Stimulated activated naive B cell treated with anti-CD40 and anti-IgM and Interleukin-4, amounts not matched to agents 10 μg/mL and 1 μg/mL and 100 μg/mL, for 72 hours (primary cell): Measurements from ENCODE around the gene TTC34.
"Not testable (repeated sequence)": the region's sequence is repeated elsewhere in the genome, so short reads cannot be mapped to it uniquely, and the experiment has no call there.

Experiments used
- ATAC-seq, 2 donors: fragments of 150-1000 bp; cut with Tn5 transposase; replicated peaks; 2 replicates each; pipeline ENCODE4 v1.10.0; 2021; ENCODE audit warnings: moderate library complexity in 1 of 2
- DNase-seq: peaks from one replicate; pipeline ENCODE4 v3.0.0; 2021
- H3K27ac Mint-ChIP-seq: one replicate; pipeline ENCODE4 v1.8.0; 2022; ENCODE audit warnings: mild to moderate bottlenecking, mixed read lengths
- H3K27me3 Mint-ChIP-seq, 2 donors: one replicate each; pipeline ENCODE4 v1.8.0; 2022; ENCODE audit warnings: mixed read lengths in 2 of 2
- H3K36me3 Mint-ChIP-seq, 2 donors: one replicate each; pipeline ENCODE4 v1.8.0; 2022; ENCODE audit warnings: mixed read lengths in 2 of 2, mild to moderate bottlenecking in 1 of 2
- H3K4me1 Mint-ChIP-seq, 2 donors: one replicate each; pipeline ENCODE4 v1.8.0; 2022; ENCODE audit warnings: mixed read lengths in 2 of 2, mild to moderate bottlenecking in 1 of 2
- H3K4me3 Mint-ChIP-seq, 2 donors: one replicate each; pipeline ENCODE4 v1.8.0; 2022; ENCODE audit warnings: mild to moderate bottlenecking in 2 of 2, mixed read lengths in 2 of 2, moderate library complexity in 1 of 2
- H3K9me3 Mint-ChIP-seq, 2 donors: one replicate each; pipeline ENCODE4 v1.8.0; 2022; ENCODE audit warnings: mixed read lengths in 2 of 2, mild to moderate bottlenecking in 1 of 2

The TTC34 gene

DNA sequence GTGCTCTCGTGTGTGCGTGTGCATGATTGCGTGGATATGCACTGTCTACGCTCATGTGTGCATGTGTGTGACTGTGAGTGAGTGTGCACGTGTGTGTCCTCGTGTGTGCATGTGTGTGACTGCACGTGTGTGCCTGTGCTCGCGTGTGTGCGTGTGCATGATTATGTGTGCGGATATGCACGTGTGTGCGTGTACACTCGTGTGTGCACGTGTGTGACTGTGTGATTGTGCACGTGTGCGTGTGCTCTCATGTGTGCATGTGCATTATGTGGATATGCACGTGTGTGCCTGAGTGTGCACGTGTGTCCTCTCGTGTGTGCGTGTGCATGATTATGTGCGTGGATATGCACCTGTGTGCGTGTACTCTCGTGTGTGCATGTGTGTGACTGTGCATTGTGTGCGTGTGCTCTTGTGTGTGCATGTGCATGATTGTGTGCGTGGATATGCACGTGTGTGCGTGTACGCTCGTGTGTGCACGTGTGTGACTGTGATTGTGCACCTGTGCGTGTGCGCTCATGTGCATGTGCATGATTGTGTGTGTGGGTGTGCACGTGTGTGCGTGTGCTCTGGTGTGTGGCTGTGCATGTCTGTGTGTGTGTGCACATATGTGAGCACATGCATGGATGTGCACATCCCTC is 170.9 kb downstream of the TTC34 start:
- Mint-ChIP-seq H3K36me3 (no peaks in the 10 kb centered on the region), H3K4me3 (no peak overlapping the region), H3K9me3 (peaks cover 0 to 3% of the 10 kb centered on the region in 2 donors), H3K27me3 (peaks cover 48 to 63% of the 10 kb centered on the region in 2 donors), H3K4me1 (peaks cover 0 to 4% of the 10 kb centered on the region in 2 donors), H3K27ac (no peak overlapping the region)
- ATAC-seq (no peak), DNase-seq (no peak)

DNA sequence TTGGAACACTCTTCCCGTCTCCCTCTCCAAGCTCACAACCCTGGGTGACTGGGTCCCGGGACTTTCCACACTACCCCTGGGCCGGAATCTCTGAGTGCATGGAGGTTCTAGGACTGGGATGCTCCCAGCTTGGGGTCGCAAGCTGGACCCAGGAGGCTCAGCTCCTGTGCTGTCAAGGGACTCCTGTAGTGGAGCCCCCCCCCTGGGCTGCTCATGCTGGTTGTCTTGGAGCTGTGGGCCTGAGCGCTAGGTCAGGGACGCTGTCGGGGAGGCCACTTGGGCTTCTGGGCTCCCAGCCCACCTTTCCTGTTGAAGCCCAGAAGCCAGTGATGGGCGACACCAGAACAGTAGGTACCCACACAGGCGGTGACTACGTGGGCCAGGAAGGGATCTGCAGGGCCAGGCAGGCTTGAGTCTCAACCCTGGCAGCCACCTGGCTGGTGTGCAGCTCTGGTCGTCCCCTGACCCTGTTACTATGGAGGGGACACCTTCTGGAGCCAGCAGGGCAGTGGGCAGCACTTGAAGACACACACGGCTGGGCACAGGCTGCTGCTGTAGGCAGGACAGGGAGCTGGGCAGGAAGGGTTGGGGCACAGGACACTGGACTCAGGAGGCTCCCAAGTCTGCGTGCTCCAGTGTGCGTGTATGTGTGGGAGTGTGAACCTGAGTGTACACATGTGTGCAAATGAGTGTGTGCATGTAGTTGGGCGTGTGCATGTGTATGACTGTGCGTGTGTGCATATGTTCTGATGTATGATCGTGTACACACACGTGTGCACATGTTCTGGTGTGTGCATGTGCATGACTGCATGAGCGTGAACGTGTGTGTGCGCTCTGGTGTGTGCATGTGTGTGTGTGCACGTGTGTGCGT is 171.6 kb downstream of the TTC34 start:
- Mint-ChIP-seq H3K4me1 (peaks cover 0 to 4% of the 10 kb centered on the region in 2 donors), H3K27me3 (peaks cover 53 to 71% of the 10 kb centered on the region in 2 donors), H3K4me3 (no peak overlapping the region), H3K36me3 (no peaks in the 10 kb centered on the region), H3K9me3 (peaks cover 0 to 3% of the 10 kb centered on the region in 2 donors), H3K27ac (no peak overlapping the region)
- DNase-seq (no peak), ATAC-seq (no peak)

DNA sequence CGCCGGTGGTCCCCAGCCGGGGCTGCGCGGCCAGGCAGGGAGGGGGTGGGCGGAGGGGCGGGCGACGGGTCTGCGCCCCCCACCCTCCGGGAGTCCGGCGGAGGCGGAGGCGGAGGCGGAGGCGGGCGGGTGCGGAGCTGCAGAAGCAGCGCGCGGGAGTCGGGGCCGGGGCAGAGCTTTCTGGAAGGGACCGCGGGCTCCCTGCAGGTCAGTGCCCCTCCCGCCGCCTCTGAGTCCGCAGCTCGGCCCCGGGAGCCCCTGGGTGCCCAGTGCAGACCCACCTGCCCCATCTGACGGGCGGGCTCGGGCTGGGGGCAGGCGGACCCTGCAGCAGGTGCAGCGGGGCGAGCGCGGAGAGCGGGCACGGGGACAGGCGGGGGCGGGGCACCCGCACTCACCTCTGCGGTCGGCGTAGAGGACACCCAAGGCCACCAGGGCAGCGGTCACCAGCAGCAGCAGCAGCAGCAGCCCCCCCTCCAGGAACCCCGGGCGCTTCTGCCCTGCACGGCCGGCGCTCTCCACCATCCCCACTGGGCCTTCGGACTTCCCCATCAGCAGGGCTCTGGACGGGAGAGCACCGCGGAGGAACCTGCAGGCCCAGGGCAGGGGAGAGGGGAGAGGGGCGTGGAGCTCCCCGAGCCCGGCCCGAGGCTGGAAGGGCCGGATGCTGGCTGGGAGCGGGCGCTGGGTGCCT is 172.4 kb downstream of the TTC34 start:
- peak; percentile 45 to 47 for ATAC-seq
- Mint-ChIP-seq H3K36me3 (peaks cover 1 to 3% of the 10 kb centered on the region in 2 donors), H3K27ac (no peak overlapping the region), H3K9me3 (peaks cover 0 to 3% of the 10 kb centered on the region in 2 donors), H3K4me3 (no peak overlapping the region), H3K27me3 (peaks cover 58 to 79% of the 10 kb centered on the region in 2 donors), H3K4me1 (peaks cover 0 to 4% of the 10 kb centered on the region in 2 donors)
- DNase-seq = no peak

DNA sequence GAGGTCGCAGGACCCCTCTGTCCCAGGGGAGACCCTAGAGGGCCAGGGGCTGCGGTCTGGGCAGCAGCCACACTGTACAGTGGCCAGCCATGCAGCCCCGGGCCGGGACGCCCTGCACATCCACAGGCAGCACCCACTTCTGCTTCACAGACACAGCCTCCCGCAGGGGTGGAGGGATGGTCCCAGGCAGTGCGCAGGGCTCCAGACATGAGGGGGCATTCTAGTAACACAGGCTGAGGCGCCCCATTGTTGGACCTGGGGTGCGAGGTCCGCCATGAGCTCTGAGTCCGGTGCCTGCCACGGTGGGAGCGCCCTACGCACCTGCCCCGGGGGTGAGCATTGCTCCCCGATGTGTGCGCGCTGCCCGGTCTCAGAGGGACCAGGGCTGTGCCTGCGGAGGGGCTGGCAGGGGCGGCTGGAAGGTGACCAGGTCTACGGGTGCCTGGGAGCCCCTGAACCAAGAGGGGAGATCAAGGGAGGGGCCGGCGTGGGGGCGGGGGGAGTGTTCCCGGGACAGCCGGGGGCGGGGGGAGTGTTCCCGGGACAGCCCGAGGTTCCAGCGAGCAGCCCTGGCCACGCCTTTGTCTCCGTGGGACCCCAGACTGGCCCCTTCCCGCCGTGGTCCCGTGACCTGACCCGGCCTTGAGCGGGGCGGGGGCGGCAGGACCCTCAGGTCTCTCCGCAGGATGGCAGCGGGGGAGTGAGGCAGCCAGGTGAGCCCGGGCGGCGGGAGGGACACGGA is 173.1 kb downstream of the TTC34 start:
- Mint-ChIP-seq H3K27ac (no peak overlapping the region), H3K36me3 (peaks cover 1 to 3% of the 10 kb centered on the region in 2 donors), H3K27me3 (peaks cover 58 to 78% of the 10 kb centered on the region in 2 donors), H3K9me3 (peaks cover 0 to 3% of the 10 kb centered on the region in 2 donors), H3K4me3 (peak overlapping the region; percentile 39 to 55), H3K4me1 (peaks cover 0 to 4% of the 10 kb centered on the region in 2 donors)
- ATAC-seq (peak; percentile 29 to 45), DNase-seq (no peak)

DNA sequence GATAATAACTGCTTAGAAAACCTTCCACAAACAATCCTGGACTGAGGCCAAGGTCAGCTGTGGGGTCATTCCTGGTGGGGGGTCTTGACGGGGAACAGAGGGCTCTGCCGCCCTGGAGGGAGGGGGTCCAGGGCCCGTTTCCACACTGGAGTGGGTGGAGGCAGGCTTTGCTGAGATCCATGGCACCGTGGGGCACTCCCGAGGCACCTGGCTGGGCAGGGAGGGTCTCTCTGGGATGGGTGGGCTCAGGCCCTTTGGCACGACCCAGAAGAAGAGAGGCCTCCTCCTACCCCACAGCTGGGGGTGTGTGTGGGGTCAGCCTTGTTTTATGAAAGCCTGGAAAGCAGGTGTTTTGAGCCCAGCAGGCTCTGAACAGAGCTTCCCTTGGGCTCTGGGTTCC is 173.7 kb downstream of the TTC34 start:
- no peak for ATAC-seq
- no peak overlapping the region for H3K4me3 Mint-ChIP-seq
- H3K27ac Mint-ChIP-seq = no peak overlapping the region
- peaks cover 1 to 3% of the 10 kb centered on the region in 2 donors for H3K36me3 Mint-ChIP-seq
- H3K27me3 Mint-ChIP-seq = peaks cover 58 to 74% of the 10 kb centered on the region in 2 donors
- peaks cover 0 to 5% of the 10 kb centered on the region in 2 donors for H3K4me1 Mint-ChIP-seq
- H3K9me3 Mint-ChIP-seq = peaks cover 0 to 3% of the 10 kb centered on the region in 2 donors
- DNase-seq = no peak

DNA sequence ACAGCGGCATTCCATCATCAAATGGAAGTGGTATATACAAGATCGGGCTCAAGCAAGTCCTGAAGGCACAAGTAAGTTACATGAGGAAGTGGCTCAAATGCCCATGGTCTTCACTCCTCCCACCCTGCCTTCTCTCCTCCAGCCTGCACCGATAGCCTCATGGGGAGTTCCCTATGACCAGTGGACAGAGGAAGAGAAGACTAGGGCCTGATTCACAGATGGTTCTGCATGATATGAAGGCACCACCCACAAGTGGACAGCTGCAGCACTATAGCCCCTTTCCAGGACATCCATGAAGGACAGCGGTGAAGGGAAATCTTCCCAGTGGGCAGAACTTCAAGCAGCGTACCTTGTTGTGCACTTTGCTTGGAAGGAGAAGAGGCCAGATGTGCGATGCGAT is 175.7 kb downstream of the TTC34 start:
- H3K36me3 Mint-ChIP-seq, ATAC-seq, H3K4me3 Mint-ChIP-seq, H3K27ac Mint-ChIP-seq, H3K4me1 Mint-ChIP-seq, DNase-seq, H3K9me3 Mint-ChIP-seq: not testable (repeated sequence)
- H3K27me3 Mint-ChIP-seq = peaks cover 51 to 69% of the 10 kb centered on the region in 2 donors

- peaks cover 1 to 3% of the 10 kb centered on the region in 2 donors for H3K9me3 Mint-ChIP-seq
- no peak for ATAC-seq
- H3K36me3 Mint-ChIP-seq = peaks cover 3 to 7% of the 10 kb centered on the region in 2 donors
- peaks cover 0 to 2% of the 10 kb centered on the region in 2 donors for H3K4me1 Mint-ChIP-seq
- DNase-seq = no peak
- H3K4me3 Mint-ChIP-seq = no peak overlapping the region
- H3K27me3 Mint-ChIP-seq = peaks cover 46 to 69% of the 10 kb centered on the region in 2 donors
- no peak overlapping the region for H3K27ac Mint-ChIP-seq
Measured at GRCh38 chr1:2625311-2625710, 176.2 kb downstream of the TTC34 start.

GRCh38 chr1:2624735-2625300 is 176.7 kb downstream of the TTC34 start:
- ATAC-seq = no peak
- H3K9me3 Mint-ChIP-seq = peaks cover 4 to 7% of the 10 kb centered on the region in 2 donors
- no peak for DNase-seq

DNA sequence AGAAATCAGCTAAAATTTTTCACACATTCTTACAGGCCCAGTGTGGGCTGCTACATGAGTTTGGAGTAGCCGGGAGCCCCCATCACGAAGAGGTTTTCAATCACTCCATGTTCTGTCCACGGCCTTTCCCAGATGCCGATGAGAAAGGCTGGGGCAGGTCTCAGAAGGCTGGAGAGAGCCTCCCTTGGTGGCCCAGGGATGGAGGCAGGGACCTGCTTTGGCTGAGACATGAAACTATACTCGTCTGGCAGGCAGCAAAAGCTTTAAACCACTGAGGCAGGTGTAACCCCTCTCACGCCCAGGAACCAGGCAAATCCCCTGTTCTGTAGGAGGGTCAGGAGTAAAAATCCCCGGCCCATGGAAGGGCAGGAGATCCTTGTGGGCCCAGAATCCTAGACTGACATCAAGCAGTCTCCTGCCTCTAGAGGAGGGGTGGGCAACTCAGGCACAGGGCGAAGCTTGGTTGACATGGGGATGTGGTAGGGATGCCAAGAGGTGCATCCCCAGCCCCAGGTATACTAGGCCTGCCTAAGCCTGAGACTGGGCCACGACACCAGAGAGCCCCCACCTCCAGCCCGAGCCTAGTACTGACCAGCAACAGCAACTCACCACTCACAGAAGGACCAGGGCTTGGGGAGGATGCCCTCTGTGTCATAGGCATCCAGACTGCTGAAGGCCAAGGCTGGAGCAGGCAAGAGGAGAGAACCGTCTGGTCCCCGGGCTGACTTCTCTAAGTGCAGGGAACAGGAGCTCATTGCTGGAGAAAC is 177.7 kb downstream of the TTC34 start:
- peaks cover 5 to 10% of the 10 kb centered on the region in 2 donors for H3K9me3 Mint-ChIP-seq
- peaks cover 0 to 1% of the 10 kb centered on the region in 2 donors for H3K4me1 Mint-ChIP-seq
- DNase-seq (no peak), ATAC-seq (no peak)
- H3K27ac Mint-ChIP-seq = no peak overlapping the region
- H3K27me3 Mint-ChIP-seq = peaks cover 45 to 65% of the 10 kb centered on the region in 2 donors
- no peak overlapping the region for H3K4me3 Mint-ChIP-seq
- H3K36me3 Mint-ChIP-seq = peaks cover 7 to 8% of the 10 kb centered on the region in 2 donors

More at GRCh38 chr1:2624735-2625300, 176.7 kb downstream of the TTC34 start:
- H3K27me3 Mint-ChIP-seq = peaks cover 46 to 66% of the 10 kb centered on the region in 2 donors
- H3K4me3 Mint-ChIP-seq = no peak overlapping the region
- H3K4me1 Mint-ChIP-seq = peaks cover 0 to 2% of the 10 kb centered on the region in 2 donors
- H3K27ac Mint-ChIP-seq = no peak overlapping the region
- peaks cover 5 to 7% of the 10 kb centered on the region in 2 donors for H3K36me3 Mint-ChIP-seq

GRCh38 chr1:2617971-2618470 is 183.5 kb downstream of the TTC34 start:
- H3K4me3 Mint-ChIP-seq = no peak overlapping the region
- DNase-seq = no peak
- no peak overlapping the region for H3K27ac Mint-ChIP-seq
- peaks cover 14 to 35% of the 10 kb centered on the region in 2 donors for H3K9me3 Mint-ChIP-seq
- peaks cover 19 to 40% of the 10 kb centered on the region in 2 donors for H3K27me3 Mint-ChIP-seq
- peaks cover 0 to 1% of the 10 kb centered on the region in 2 donors for H3K4me1 Mint-ChIP-seq
- no peak for ATAC-seq
- peaks cover 6 to 19% of the 10 kb centered on the region in 2 donors for H3K36me3 Mint-ChIP-seq

- Mint-ChIP-seq H3K27me3 (peaks cover 21 to 34% of the 10 kb centered on the region in 2 donors), H3K27ac (no peak overlapping the region), H3K4me3 (no peak overlapping the region), H3K36me3 (peaks cover 0 to 14% of the 10 kb centered on the region in 2 donors), H3K4me1 (no peaks in the 10 kb centered on the region), H3K9me3 (peaks cover 8 to 25% of the 10 kb centered on the region in 2 donors)
- ATAC-seq (no peak), DNase-seq (no peak)
Measured at GRCh38 chr1:2614145-2614544, 187.3 kb downstream of the TTC34 start.

DNA sequence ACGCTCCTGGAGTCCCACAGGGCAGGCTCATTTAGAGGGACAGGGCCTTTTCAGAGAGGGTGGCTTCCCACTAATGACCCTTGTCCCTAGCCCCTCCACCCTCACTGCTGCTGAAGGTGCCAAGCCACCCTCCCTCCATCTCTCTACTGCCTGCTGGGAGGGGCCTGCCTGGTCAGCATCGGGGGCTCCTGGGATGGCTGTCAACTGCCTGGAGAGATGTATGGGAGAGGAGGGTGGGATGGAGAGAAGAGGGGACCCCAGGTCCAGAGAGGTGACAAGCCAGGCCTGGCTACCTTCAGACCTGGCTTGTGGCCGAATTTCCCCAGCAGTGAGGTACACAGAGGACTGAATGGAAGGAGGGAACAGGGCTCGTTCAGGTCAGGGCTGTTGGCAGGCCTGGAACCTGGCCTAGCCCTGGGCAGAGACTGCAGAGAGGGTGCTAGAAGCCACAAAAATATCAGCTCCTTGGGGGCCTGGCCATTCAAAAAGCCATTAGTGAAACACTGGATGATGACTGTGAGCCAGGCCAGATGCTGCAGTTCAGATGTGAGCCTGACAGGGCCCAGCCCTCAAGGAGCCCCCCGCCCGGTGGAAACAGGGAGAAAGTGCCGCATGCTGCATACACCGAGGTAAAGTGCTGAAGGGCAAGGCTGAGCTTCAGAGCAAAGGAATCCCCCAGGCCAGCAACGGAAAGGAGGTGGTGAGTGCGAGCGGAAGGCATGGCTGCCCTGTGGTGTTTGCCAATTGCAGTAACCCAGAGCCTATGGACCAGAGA is 188.7 kb downstream of the TTC34 start:
- peaks cover 0 to 14% of the 10 kb centered on the region in 2 donors for H3K36me3 Mint-ChIP-seq
- H3K27ac Mint-ChIP-seq = no peak overlapping the region
- no peak for DNase-seq
- ATAC-seq = no peak
- no peak overlapping the region for H3K4me3 Mint-ChIP-seq
- peaks cover 21 to 30% of the 10 kb centered on the region in 2 donors for H3K27me3 Mint-ChIP-seq
- no peaks in the 10 kb centered on the region for H3K4me1 Mint-ChIP-seq
- peaks cover 9 to 25% of the 10 kb centered on the region in 2 donors for H3K9me3 Mint-ChIP-seq
